Epithelial cell of esophagus (primary cell): ENCODE results near the gene CELF4.
A peak's percentile ranks its signal among the peaks of the same experiment; 100 is the strongest.
"Not testable (repeated sequence)": the region's sequence is repeated elsewhere in the genome, so short reads cannot be mapped to it uniquely, and the experiment has no call there.

ENCODE experiments used
- DNase-seq: peaks from one replicate; pipeline ENCODE4 v3.0.0; 2010; ENCODE audit warnings: low read depth
- H3K4me3 ChIP-seq: 2 replicates; pipeline ENCODE4 v1.5.1; 2011; ENCODE audit warnings: mild to moderate bottlenecking, low read length, control low read depth
- TF ChIP-seq, protein P1 (sequence below): IDR thresholded peaks from 2 replicates; pipeline ENCODE4 v1.5.1; 2011; ENCODE audit warnings: low read depth, mild to moderate bottlenecking, low read length, control low read depth, inconsistent platforms; ENCODE audit not compliant: insufficient read depth; ENCODE audit errors: missing control alignments

CELF4 gene

DNA sequence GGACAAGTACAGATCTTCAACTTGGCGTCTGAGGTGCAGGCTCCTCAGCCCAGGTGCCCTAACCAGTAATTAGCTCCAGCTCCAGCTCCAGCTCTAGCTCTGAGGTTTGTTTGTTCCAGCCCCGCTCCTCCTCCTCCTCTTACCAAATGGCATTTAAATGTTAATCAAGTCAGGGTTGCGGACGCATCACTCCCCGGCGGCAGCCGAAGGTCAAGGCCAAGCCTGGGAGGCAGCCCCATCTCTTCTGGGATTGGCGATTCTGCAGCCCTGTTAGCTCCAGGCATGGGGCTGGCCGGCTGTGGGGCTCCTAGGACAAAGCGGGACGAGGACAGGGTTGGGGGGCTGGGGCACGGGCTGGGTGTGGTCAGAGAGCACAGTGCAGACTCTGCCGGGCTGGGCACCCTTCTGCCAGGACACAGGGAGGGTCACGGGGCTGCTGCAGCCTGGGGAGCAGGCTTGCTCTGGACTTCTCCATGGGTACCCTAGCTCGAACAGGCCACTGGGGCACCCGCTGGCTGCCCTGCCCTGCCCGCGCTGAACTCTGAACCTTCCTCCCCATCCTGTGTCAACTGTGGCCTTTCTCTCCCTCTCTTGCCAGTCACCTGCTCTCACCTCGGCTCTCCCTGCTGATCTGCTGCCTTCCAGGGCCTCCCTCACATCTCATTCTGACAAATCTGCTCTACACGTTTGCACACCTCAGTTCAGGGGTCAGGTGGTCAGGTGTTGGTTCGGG, 203.3 kb downstream of the CELF4 start:
- no peak for DNase-seq
- TF ChIP-seq, protein P1, sequence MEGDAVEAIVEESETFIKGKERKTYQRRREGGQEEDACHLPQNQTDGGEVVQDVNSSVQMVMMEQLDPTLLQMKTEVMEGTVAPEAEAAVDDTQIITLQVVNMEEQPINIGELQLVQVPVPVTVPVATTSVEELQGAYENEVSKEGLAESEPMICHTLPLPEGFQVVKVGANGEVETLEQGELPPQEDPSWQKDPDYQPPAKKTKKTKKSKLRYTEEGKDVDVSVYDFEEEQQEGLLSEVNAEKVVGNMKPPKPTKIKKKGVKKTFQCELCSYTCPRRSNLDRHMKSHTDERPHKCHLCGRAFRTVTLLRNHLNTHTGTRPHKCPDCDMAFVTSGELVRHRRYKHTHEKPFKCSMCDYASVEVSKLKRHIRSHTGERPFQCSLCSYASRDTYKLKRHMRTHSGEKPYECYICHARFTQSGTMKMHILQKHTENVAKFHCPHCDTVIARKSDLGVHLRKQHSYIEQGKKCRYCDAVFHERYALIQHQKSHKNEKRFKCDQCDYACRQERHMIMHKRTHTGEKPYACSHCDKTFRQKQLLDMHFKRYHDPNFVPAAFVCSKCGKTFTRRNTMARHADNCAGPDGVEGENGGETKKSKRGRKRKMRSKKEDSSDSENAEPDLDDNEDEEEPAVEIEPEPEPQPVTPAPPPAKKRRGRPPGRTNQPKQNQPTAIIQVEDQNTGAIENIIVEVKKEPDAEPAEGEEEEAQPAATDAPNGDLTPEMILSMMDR: no peak

GRCh38 chr18:37361335-37362157, 204.1 kb downstream of the CELF4 start:
- no peak overlapping the region for H3K4me3 ChIP-seq
- DNase-seq: peak; percentile 6
- TF ChIP-seq, protein P1: no peak

More for the DNA sequence above, 203.3 kb downstream of the CELF4 start:
- no peak overlapping the region for H3K4me3 ChIP-seq

DNA sequence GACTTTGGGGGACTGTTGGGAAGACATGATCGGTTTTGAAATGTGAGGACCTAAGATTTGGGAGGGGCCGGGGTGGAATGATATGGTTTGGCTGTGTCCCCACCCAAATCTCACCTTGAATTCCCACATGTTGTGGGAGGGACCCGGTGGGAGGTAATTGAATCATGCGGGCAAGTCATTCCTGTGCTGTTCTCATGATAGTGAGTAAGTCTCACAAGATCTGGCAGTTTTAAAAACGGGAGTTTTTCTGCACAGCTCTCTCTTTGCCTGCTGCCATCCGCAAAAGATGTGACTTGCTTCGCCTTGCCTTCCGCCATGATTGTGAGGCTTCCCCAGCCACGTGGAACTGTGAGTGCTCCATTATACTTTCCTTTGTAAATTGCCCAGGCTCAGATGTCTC, 207.5 kb downstream of the CELF4 start:
- H3K4me3 ChIP-seq, DNase-seq: not testable (repeated sequence)

DNA sequence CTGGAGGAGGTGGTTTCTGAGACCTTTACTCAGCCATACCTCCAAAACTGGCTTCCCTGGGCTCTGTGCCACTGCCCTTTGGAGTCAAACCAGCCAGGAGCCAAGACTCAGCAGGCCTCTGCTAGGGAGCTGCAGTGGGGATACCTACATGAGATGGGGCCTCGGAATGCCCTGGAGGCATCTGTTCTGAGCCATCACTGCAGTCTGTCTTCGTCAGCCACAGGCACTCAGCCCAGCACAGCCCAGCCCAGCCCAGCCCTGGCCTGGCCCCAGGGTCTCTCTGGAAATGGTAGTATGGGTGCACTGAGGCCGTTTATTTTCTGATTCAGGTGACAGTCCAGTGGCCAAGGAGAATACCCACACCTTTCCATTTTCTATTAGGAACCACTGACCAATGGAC, 209.8 kb downstream of the CELF4 start:
- no peak overlapping the region for H3K4me3 ChIP-seq
- DNase-seq: no peak
- TF ChIP-seq, protein P1: no peak

- TF ChIP-seq, protein P1: no peak
- DNase-seq: no peak
- no peak overlapping the region for H3K4me3 ChIP-seq
Measured at GRCh38 chr18:37351110-37351509, 214.5 kb downstream of the CELF4 start.

- no peak overlapping the region for H3K4me3 ChIP-seq
- DNase-seq: no peak
- TF ChIP-seq, protein P1: no peak
Measured at GRCh38 chr18:37348729-37349128, 216.9 kb downstream of the CELF4 start.

DNA sequence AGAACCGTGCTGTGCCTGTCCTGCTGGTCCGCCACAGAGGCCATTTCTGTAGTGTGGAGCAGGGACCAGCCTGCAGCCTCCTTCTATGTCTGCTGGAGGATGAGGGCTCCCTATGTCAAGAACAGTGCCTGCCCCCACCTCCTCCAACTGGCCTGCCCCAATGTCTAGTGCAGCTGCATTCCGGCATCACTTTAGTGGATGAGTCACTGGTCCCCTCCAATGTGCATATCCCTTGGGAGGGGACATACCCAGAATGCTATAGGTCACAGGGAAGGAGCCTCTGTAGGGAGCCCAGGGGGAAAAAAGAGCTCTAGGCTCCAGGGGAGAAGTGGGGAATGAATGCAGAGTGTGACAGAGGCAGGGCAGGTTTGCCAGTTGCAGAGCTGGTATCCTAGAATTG, 219.6 kb downstream of the CELF4 start:
- H3K4me3 ChIP-seq: no peak overlapping the region
- TF ChIP-seq, protein P1: no peak
- no peak for DNase-seq
